Lung (tissue), 12 donors: Measurements from ENCODE around the gene WRNIP1. TPM values are rescaled to one million over a fixed set of nuclear protein-coding genes. Genes with fewer than 3 reads are reported as not detected.

Experiments used
- ATAC-seq: fragments of 200-7000 bp; cut with Tn5 transposase; one replicate; pipeline ENCODE4 v1.9.1; 2020; ENCODE audit warnings: moderate number of reproducible peaks; ENCODE audit not compliant: insufficient read depth, low FRiP score
- DNase-seq, 3 donors: peaks; one replicate each; pipeline ENCODE4 v3.0.0-alpha.2; 2013 to 2017
- H3K27ac ChIP-seq, 2 donors: one replicate each; pipeline ENCODE4 v1.5.1; 2013; ENCODE audit warnings: mild to moderate bottlenecking in 2 of 2, moderate library complexity in 2 of 2, control low read depth in 1 of 2, inconsistent platforms in 1 of 2, low read depth in 1 of 2, low read length in 1 of 2
- H3K27me3 ChIP-seq, 3 donors: one replicate each; pipeline ENCODE4 v1.5.1; 2013; ENCODE audit warnings: low read length in 2 of 3; ENCODE audit not compliant: control insufficient read depth in 3 of 3, insufficient read depth in 3 of 3
- H3K36me3 ChIP-seq, 4 donors: one replicate each; pipeline ENCODE4 v1.5.1; 2013; ENCODE audit warnings: low read length in 4 of 4, mild to moderate bottlenecking in 1 of 4, moderate library complexity in 1 of 4; ENCODE audit not compliant: control insufficient read depth in 4 of 4, insufficient read depth in 4 of 4
- H3K4me1 ChIP-seq, 5 donors: one replicate each; pipeline ENCODE4 v1.5.1; 2013; ENCODE audit warnings: low read length in 5 of 5, mild to moderate bottlenecking in 2 of 5, moderate library complexity in 1 of 5; ENCODE audit not compliant: control insufficient read depth in 5 of 5, insufficient read depth in 5 of 5
- H3K4me3 ChIP-seq: one replicate; pipeline ENCODE4 v1.5.1; 2013; ENCODE audit warnings: mild to moderate bottlenecking, control low read depth, moderate library complexity
- H3K9ac ChIP-seq, 2 donors: one replicate each; pipeline ENCODE4 v1.5.1; 2013; ENCODE audit warnings: low read length in 2 of 2, control low read depth in 1 of 2; ENCODE audit not compliant: insufficient read depth in 1 of 2
- H3K9me3 ChIP-seq, 4 donors: one replicate each; pipeline ENCODE4 v1.5.1; 2013; ENCODE audit warnings: low read length in 3 of 4, mild to moderate bottlenecking in 1 of 4, moderate library complexity in 1 of 4; ENCODE audit not compliant: control insufficient read depth in 4 of 4, insufficient read depth in 3 of 4
- CTCF ChIP-seq: IDR thresholded peaks from 2 replicates; pipeline ENCODE4 v1.5.1; 2012; ENCODE audit warnings: mild to moderate bottlenecking; ENCODE audit errors: control extremely low read depth, extremely low read depth
- WGBS, 2 donors: extraction: QIAGEN DNeasy Blood & Tissue Kit; methylation state at CpG; one replicate each; pipeline ENCODE4 v1.1.7; 2013; 5-methylcytosine and 5-hydroxymethylcytosine counted together
- polyA plus RNA-seq, 2 donors: library from polyadenylated mRNA; stranded (reverse); fragments of 200-250 nt; gene quantifications; one replicate each; pipeline ENCODE4 v1.2.1, GENCODE V29; 2013
- total RNA-seq, 2 donors: library from RNA; depleted of rRNA in 1 of 2; stranded (reverse); fragments of >200 nt in 1 of 2; gene quantifications; one replicate each; pipeline ENCODE4 v1.2.1, GENCODE V29; 2014 to 2021
- donor health status: control.
- donor health status: control.
- donor health status: Bipolar disorder and iron deficiency.
- donor health status: healthy.
- donor health status: DM: yes; HTN: yes; CAD: no.

Gene WRNIP1
- total and polyA plus RNA-seq, 4 donors, result 36.8 to 56.0 (median 42.7) TPM

GRCh38 chr6:2766767-2767656 is 1.8 kb downstream of the WRNIP1 start:
- ATAC-seq (no peak), DNase-seq (peak in 2 of 3 donors; percentile 67 to 72)
- TF ChIP-seq CTCF, result no peak
- H3K36me3 ChIP-seq, result peaks cover 0 to 10% (median 5%) of the 10 kb centered on the region in 4 donors
- peak overlapping the region in 1 of 2 donors; percentile 76 for H3K9ac ChIP-seq
- H3K4me3 ChIP-seq, result peak overlapping the region; percentile 97
- no peaks in the 10 kb centered on the region for H3K27me3 ChIP-seq
- no peaks in the 10 kb centered on the region for H3K9me3 ChIP-seq
- WGBS, 2 donors, result 3 to 5% methylated on average over 13 of the region's 13 CpGs
- H3K27ac ChIP-seq, result peak overlapping the region in 1 of 2 donors; percentile 91
- H3K4me1 ChIP-seq, result peaks cover 3 to 45% (median 16%) of the 10 kb centered on the region in 5 donors

GRCh38 chr6:2767657-2768524 is 2.7 kb downstream of the WRNIP1 start:
- DNase-seq (no peak), ATAC-seq (no peak)
- H3K9me3 ChIP-seq, result no peaks in the 10 kb centered on the region
- H3K36me3 ChIP-seq, result peaks cover 0 to 10% (median 7%) of the 10 kb centered on the region in 4 donors
- H3K27me3 ChIP-seq, result no peaks in the 10 kb centered on the region
- 28% methylated on average over 9 of the region's 9 CpGs for WGBS, 2 donors
- peaks cover 3 to 45% (median 16%) of the 10 kb centered on the region in 5 donors for H3K4me1 ChIP-seq
- H3K4me3 ChIP-seq, result peak overlapping the region; percentile 44
- peak overlapping the region in 1 of 2 donors; percentile 76 for H3K9ac ChIP-seq
- peak overlapping the region in 1 of 2 donors; percentile 13 for H3K27ac ChIP-seq
- no peak for TF ChIP-seq CTCF

GRCh38 chr6:2768696-2769095 is 3.5 kb downstream of the WRNIP1 start:
- 33 to 38% methylated on average over 6 of the region's 6 CpGs for WGBS, 2 donors
- H3K27me3 ChIP-seq, result no peaks in the 10 kb centered on the region
- no peaks in the 10 kb centered on the region for H3K9me3 ChIP-seq
- H3K27ac ChIP-seq, result no peak overlapping the region
- H3K4me1 ChIP-seq, result peaks cover 8 to 45% (median 16%) of the 10 kb centered on the region in 5 donors
- no peak overlapping the region for H3K9ac ChIP-seq
- peaks cover 0 to 11% (median 9%) of the 10 kb centered on the region in 4 donors for H3K36me3 ChIP-seq
- no peak for TF ChIP-seq CTCF
- no peak for DNase-seq
- H3K4me3 ChIP-seq, result peak overlapping the region; percentile 40
- no peak for ATAC-seq
